HEK293T (cell line): ENCODE data around the gene SALL2.

Source experiments
- NFRKB ChIP-seq: fragments of 450-650 bp; IDR thresholded peaks from 2 replicates; pipeline ENCODE4 v1.6.1; 2016; ENCODE audit warnings: mild to moderate bottlenecking, moderate library complexity
- TARDBP ChIP-seq: fragments of 450-650 bp; IDR thresholded peaks from 2 replicates; pipeline ENCODE4 v1.6.1; 2016

GRCh38 chr14:21496453-21496852, 29.7 kb downstream of the SALL2 start:
- TF ChIP-seq NFRKB (no peak), TARDBP (no peak)
